H1 (cell line): Measurements from ENCODE around the gene SERPINA1.

Experiments
- CTCF ChIP-seq, 3 experiments: IDR thresholded peaks; 1 replicate in 2 of 3; 2 replicates in 1 of 3; pipeline versions ENCODE4 v1.5.1 to v1.6.1; 2011; ENCODE audit warnings: low read length in 3 of 3, mild to moderate bottlenecking in 3 of 3, inconsistent platforms in 2 of 3, low read depth in 1 of 3, moderate library complexity in 1 of 3; ENCODE audit not compliant: insufficient read depth in 1 of 3; ENCODE audit errors: control extremely low read depth in 1 of 3
- KDM5A ChIP-seq: fragments of 200-600 bp; IDR thresholded peaks from 2 replicates; pipeline ENCODE4 v1.7.1; 2012; ENCODE audit warnings: mild to moderate bottlenecking, low read length, inconsistent platforms, mixed read lengths
- NANOG ChIP-seq: IDR thresholded peaks from 2 replicates; pipeline ENCODE4 v1.6.1; 2011; ENCODE audit warnings: low read length, low read depth, mild to moderate bottlenecking, inconsistent platforms; ENCODE audit not compliant: insufficient read depth, poor library complexity, severe bottlenecking

- TF ChIP-seq CTCF (IDR thresholded peaks at IDR 0.05; ENCODE audit: control extremely low read depth in 1 of 3, insufficient read depth in 1 of 3, low read depth in 1 of 3, low read length in 3 of 3) = no peak
- TF ChIP-seq NANOG = no peak
- TF ChIP-seq KDM5A = no peak
Observed at GRCh38 chr14:94360945-94361565, 27.3 kb downstream of the SERPINA1 start.
